WTC11 (cell line): ENCODE data around the gene ARHGAP15. TPM values are rescaled to one million over a fixed set of nuclear protein-coding genes. Genes with fewer than 3 reads are reported as not detected.

Experiments used
- ATAC-seq: fragments of 200-7000 bp; cut with Tn5 transposase; 2 replicates; pipeline ENCODE4 v1.10.0; 2021; ENCODE audit warnings: mild to moderate bottlenecking, moderate library complexity
- CTCF ChIA-PET: fragments of 300-600 bp; sonication (Branson Sonifier 250); formaldehyde crosslinking; loops from one replicate; lab custom pipeline; 2021; ENCODE audit warnings: antibody characterized with exemption; lab: Charles Lee
- POLR2A ChIA-PET: fragments of 350-600 bp; sonication (Branson Sonifier 250); formaldehyde crosslinking; loops from one replicate; lab custom pipeline; 2021; ENCODE audit warnings: antibody characterized with exemption; lab: Charles Lee
- DNase-seq: peaks from one replicate; pipeline ENCODE4 v3.0.0; 2021; ENCODE audit warnings: low spot score
- H3K27ac Mint-ChIP-seq: 2 replicates; pipeline ENCODE4 v1.8.0; 2021; ENCODE audit warnings: mixed read lengths
- H3K27me3 Mint-ChIP-seq: 2 replicates; pipeline ENCODE4 v1.8.0; 2021; ENCODE audit warnings: low read depth, mild to moderate bottlenecking, moderate library complexity, mixed read lengths
- H3K36me3 Mint-ChIP-seq: 2 replicates; pipeline ENCODE4 v1.8.0; 2021; ENCODE audit warnings: mixed read lengths
- H3K4me1 Mint-ChIP-seq: 2 replicates; pipeline ENCODE4 v1.8.0; 2022; ENCODE audit warnings: mixed read lengths
- H3K4me3 Mint-ChIP-seq: 2 replicates; pipeline ENCODE4 v1.8.0; 2021; ENCODE audit warnings: mild to moderate bottlenecking, moderate library complexity, mixed read lengths
- H3K9me3 Mint-ChIP-seq: 2 replicates; pipeline ENCODE4 v1.8.0; 2021; ENCODE audit warnings: mixed read lengths
- CBFB ChIP-seq: sonication (generic); formaldehyde crosslinking; IDR thresholded peaks from 2 replicates; pipeline ENCODE4 v1.8.1; 2022; ENCODE audit warnings: mild to moderate bottlenecking, low read depth, missing genetic modification reagents
- CDX4 ChIP-seq: fragments of 250-450 bp; sonication (Bioruptor Pico); IDR thresholded peaks from 2 replicates; pipeline ENCODE4 v1.9.0; 2021; ENCODE audit warnings: moderate library complexity, mild to moderate bottlenecking, inconsistent platforms, borderline replicate concordance
- FOXK1 ChIP-seq: sonication (generic); formaldehyde crosslinking; IDR thresholded peaks from 2 replicates; pipeline ENCODE4 v1.8.0; 2022; ENCODE audit warnings: mild to moderate bottlenecking, moderate library complexity, missing genetic modification reagents
- JAZF1 ChIP-seq: fragments of 250-450 bp; sonication (Bioruptor Pico); IDR thresholded peaks from 2 replicates; pipeline ENCODE4 v1.9.0; 2021; ENCODE audit warnings: moderate library complexity, mild to moderate bottlenecking, inconsistent platforms
- JUN ChIP-seq: sonication (generic); formaldehyde crosslinking; IDR thresholded peaks from 2 replicates; pipeline ENCODE4 v1.8.0; 2023; ENCODE audit warnings: mild to moderate bottlenecking, missing genetic modification reagents
- NFATC4 ChIP-seq: fragments of 250-450 bp; sonication (Bioruptor Pico); IDR thresholded peaks from 2 replicates; pipeline ENCODE4 v1.9.0; 2021; ENCODE audit warnings: mild to moderate bottlenecking
- NR1H2 ChIP-seq: sonication (generic); formaldehyde crosslinking; IDR thresholded peaks from 2 replicates; pipeline ENCODE4 v1.9.0; 2021; ENCODE audit warnings: mild to moderate bottlenecking, moderate library complexity, missing genetic modification reagents
- RELA ChIP-seq: sonication (generic); formaldehyde crosslinking; IDR thresholded peaks from 2 replicates; pipeline ENCODE4 v1.8.1; 2022; ENCODE audit warnings: missing genetic modification reagents, mild to moderate bottlenecking, borderline replicate concordance
- SOX15 ChIP-seq: fragments of 250-450 bp; sonication (Bioruptor Pico); IDR thresholded peaks from 2 replicates; pipeline ENCODE4 v1.9.0; 2021; ENCODE audit warnings: mild to moderate bottlenecking
- SP1 ChIP-seq: sonication (generic); formaldehyde crosslinking; conservative IDR thresholded peaks from 2 replicates; pipeline ENCODE4 v1.8.1; 2022; ENCODE audit warnings: missing genetic modification reagents
- TCF7 ChIP-seq: sonication (generic); formaldehyde crosslinking; IDR thresholded peaks from 2 replicates; pipeline ENCODE4 v1.8.0; 2022; ENCODE audit warnings: mild to moderate bottlenecking, low read depth, missing genetic modification reagents, moderate library complexity
- TEAD4 ChIP-seq: sonication (generic); formaldehyde crosslinking; IDR thresholded peaks from 2 replicates; pipeline ENCODE4 v1.8.0; 2022; ENCODE audit warnings: mild to moderate bottlenecking, missing genetic modification reagents
- ZBTB21 ChIP-seq: sonication (generic); formaldehyde crosslinking; IDR thresholded peaks from 2 replicates; pipeline ENCODE4 v1.8.1; 2023; ENCODE audit warnings: mild to moderate bottlenecking, missing genetic modification reagents, borderline replicate concordance
- ZMAT4 ChIP-seq: fragments of 250-450 bp; sonication (Bioruptor Pico); IDR thresholded peaks from 2 replicates; pipeline ENCODE4 v1.9.0; 2021; ENCODE audit warnings: mild to moderate bottlenecking
- ZNF317 ChIP-seq: sonication (generic); formaldehyde crosslinking; IDR thresholded peaks from 2 replicates; pipeline ENCODE4 v1.8.1; 2023; ENCODE audit warnings: low read depth, mild to moderate bottlenecking, moderate library complexity, missing genetic modification reagents, borderline replicate concordance
- ZNF416 ChIP-seq: fragments of 250-450 bp; sonication (Bioruptor Pico); IDR thresholded peaks from 2 replicates; pipeline ENCODE4 v1.9.0; 2021; ENCODE audit warnings: mild to moderate bottlenecking, inconsistent platforms
- ZNF423 ChIP-seq: fragments of 250-450 bp; sonication (Bioruptor Pico); IDR thresholded peaks from 2 replicates; pipeline ENCODE4 v2.1.2; 2022; ENCODE audit warnings: mild to moderate bottlenecking, moderate library complexity
- ZNF671 ChIP-seq: fragments of 250-450 bp; sonication (Bioruptor Pico); IDR thresholded peaks from 2 replicates; pipeline ENCODE4 v1.8.0; 2021; ENCODE audit warnings: mild to moderate bottlenecking
- total RNA-seq: library from RNA; stranded (reverse); gene quantifications from 3 replicates; pipeline ENCODE4 v1.2.3, GENCODE V29; 2021
- TF ChIP-seq, protein P1 (sequence below): sonication (generic); formaldehyde crosslinking; IDR thresholded peaks from 2 replicates; pipeline ENCODE4 v1.8.1; 2023; ENCODE audit warnings: mild to moderate bottlenecking, missing genetic modification reagents, moderate library complexity
- TF ChIP-seq, protein P2 (sequence below): sonication (generic); formaldehyde crosslinking; IDR thresholded peaks from 2 replicates; pipeline ENCODE4 v1.8.1; 2023; ENCODE audit warnings: mild to moderate bottlenecking, missing genetic modification reagents, moderate library complexity
- TF ChIP-seq, protein P3 (sequence below): fragments of 250-450 bp; sonication (Bioruptor Pico); IDR thresholded peaks from 2 replicates; pipeline ENCODE4 v1.8.0; 2021; ENCODE audit warnings: mild to moderate bottlenecking
- TF ChIP-seq, protein P4 (sequence below): fragments of 250-450 bp; sonication (Bioruptor Pico); IDR thresholded peaks from 2 replicates; pipeline ENCODE4 v1.9.0; 2021; ENCODE audit warnings: mild to moderate bottlenecking, borderline replicate concordance
- TF ChIP-seq, protein P5 (sequence below): sonication (generic); formaldehyde crosslinking; IDR thresholded peaks from 2 replicates; pipeline ENCODE4 v1.8.1; 2022; ENCODE audit warnings: low read depth, mild to moderate bottlenecking, moderate library complexity, missing genetic modification reagents, borderline replicate concordance
- TF ChIP-seq, protein P6 (sequence below): sonication (generic); formaldehyde crosslinking; conservative IDR thresholded peaks from 2 replicates; pipeline ENCODE4 v1.8.1; 2023; ENCODE audit warnings: mild to moderate bottlenecking, low read depth, missing genetic modification reagents, moderate library complexity

ARHGAP15 gene
- total RNA-seq, 1 experiment from 2014 or later = 0.28 TPM

DNA sequence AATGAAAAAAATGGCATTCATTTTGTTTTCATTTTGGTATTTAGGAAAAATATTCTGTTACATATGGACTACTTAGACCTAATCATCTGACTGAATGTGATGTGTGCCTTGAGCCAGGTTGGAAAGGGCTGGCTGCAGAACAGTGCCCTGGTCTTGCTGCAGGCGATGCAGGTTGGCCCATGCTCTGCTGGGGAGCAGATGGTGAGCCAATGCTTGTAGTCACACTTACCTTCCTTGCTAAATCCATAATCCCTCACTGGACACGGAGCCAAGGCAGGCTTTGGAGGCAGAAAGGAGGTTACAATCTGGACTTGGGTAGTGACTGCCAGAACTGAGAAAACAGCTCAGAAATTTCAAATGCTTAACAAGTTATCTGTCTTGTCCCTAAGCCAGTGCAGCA lies 228.7 kb downstream of the ARHGAP15 start:
- H3K4me1 Mint-ChIP-seq = peaks cover 13% of the 10 kb centered on the region
- H3K27me3 Mint-ChIP-seq = no peaks in the 10 kb centered on the region
- no peak overlapping the region for H3K4me3 Mint-ChIP-seq
- ATAC-seq (peak; percentile 51), DNase-seq (peak; percentile 16)
- TF ChIP-seq NFATC4 (CRISPR knock-in tag) (no peak), SP1 (no peak), TCF7 (CRISPR knock-in tag) (no peak), ZNF416 (no peak), SOX15 (CRISPR knock-in tag) (no peak), ZBTB21 (CRISPR knock-in tag) (no peak), ZNF671 (CRISPR knock-in tag) (no peak), JAZF1 (CRISPR knock-in tag) (no peak), NR1H2 (CRISPR knock-in tag) (no peak), ZNF317 (no peak), FOXK1 (CRISPR knock-in tag) (no peak)
- TF ChIP-seq, protein P1, sequence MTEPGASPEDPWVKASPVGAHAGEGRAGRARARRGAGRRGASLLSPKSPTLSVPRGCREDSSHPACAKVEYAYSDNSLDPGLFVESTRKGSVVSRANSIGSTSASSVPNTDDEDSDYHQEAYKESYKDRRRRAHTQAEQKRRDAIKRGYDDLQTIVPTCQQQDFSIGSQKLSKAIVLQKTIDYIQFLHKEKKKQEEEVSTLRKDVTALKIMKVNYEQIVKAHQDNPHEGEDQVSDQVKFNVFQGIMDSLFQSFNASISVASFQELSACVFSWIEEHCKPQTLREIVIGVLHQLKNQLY (CRISPR knock-in tag) = no peak
- TF ChIP-seq, protein P2, sequence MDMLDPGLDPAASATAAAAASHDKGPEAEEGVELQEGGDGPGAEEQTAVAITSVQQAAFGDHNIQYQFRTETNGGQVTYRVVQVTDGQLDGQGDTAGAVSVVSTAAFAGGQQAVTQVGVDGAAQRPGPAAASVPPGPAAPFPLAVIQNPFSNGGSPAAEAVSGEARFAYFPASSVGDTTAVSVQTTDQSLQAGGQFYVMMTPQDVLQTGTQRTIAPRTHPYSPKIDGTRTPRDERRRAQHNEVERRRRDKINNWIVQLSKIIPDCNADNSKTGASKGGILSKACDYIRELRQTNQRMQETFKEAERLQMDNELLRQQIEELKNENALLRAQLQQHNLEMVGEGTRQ (CRISPR knock-in tag) = no peak
- TF ChIP-seq, protein P3, sequence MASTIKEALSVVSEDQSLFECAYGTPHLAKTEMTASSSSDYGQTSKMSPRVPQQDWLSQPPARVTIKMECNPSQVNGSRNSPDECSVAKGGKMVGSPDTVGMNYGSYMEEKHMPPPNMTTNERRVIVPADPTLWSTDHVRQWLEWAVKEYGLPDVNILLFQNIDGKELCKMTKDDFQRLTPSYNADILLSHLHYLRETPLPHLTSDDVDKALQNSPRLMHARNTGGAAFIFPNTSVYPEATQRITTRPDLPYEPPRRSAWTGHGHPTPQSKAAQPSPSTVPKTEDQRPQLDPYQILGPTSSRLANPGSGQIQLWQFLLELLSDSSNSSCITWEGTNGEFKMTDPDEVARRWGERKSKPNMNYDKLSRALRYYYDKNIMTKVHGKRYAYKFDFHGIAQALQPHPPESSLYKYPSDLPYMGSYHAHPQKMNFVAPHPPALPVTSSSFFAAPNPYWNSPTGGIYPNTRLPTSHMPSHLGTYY (CRISPR knock-in tag) = no peak
- no peaks in the 10 kb centered on the region for H3K9me3 Mint-ChIP-seq
- CTCF ChIA-PET = no interaction called here
- POLR2A ChIA-PET = no interaction called here
- no peak overlapping the region for H3K27ac Mint-ChIP-seq
- H3K36me3 Mint-ChIP-seq = no peaks in the 10 kb centered on the region

DNA sequence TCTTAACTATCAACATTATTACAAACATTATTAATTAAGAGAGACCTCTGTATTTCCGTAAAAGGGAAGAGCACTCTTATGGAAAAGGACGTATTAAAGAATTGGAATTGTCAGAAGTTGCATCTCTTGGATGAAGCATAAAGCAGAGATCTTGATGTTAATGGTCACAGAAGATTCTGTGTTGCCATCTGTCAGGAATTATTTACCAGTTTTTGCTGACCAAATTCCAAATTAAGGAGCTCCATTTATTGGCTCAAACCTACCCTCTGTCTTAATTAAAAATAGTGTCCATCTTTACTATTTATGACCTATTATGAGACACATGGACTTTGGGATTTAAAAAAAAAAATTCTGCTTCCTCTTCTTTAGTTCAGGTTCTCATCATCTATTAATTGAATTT lies 232.1 kb downstream of the ARHGAP15 start:
- no peaks in the 10 kb centered on the region for H3K9me3 Mint-ChIP-seq
- peaks cover 12% of the 10 kb centered on the region; the same call in 1 of the 2 replicates for H3K4me1 Mint-ChIP-seq
- DNase-seq = no peak
- ATAC-seq = no peak
- H3K36me3 Mint-ChIP-seq = no peaks in the 10 kb centered on the region
- H3K27me3 Mint-ChIP-seq = no peaks in the 10 kb centered on the region
- H3K27ac Mint-ChIP-seq = no peak overlapping the region
- POLR2A ChIA-PET = no interaction called here
- CTCF ChIA-PET = no interaction called here
- no peak overlapping the region for H3K4me3 Mint-ChIP-seq
- TF ChIP-seq, protein P4, sequence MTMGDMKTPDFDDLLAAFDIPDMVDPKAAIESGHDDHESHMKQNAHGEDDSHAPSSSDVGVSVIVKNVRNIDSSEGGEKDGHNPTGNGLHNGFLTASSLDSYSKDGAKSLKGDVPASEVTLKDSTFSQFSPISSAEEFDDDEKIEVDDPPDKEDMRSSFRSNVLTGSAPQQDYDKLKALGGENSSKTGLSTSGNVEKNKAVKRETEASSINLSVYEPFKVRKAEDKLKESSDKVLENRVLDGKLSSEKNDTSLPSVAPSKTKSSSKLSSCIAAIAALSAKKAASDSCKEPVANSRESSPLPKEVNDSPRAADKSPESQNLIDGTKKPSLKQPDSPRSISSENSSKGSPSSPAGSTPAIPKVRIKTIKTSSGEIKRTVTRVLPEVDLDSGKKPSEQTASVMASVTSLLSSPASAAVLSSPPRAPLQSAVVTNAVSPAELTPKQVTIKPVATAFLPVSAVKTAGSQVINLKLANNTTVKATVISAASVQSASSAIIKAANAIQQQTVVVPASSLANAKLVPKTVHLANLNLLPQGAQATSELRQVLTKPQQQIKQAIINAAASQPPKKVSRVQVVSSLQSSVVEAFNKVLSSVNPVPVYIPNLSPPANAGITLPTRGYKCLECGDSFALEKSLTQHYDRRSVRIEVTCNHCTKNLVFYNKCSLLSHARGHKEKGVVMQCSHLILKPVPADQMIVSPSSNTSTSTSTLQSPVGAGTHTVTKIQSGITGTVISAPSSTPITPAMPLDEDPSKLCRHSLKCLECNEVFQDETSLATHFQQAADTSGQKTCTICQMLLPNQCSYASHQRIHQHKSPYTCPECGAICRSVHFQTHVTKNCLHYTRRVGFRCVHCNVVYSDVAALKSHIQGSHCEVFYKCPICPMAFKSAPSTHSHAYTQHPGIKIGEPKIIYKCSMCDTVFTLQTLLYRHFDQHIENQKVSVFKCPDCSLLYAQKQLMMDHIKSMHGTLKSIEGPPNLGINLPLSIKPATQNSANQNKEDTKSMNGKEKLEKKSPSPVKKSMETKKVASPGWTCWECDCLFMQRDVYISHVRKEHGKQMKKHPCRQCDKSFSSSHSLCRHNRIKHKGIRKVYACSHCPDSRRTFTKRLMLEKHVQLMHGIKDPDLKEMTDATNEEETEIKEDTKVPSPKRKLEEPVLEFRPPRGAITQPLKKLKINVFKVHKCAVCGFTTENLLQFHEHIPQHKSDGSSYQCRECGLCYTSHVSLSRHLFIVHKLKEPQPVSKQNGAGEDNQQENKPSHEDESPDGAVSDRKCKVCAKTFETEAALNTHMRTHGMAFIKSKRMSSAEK (CRISPR knock-in tag) = no peak
- TF ChIP-seq ZMAT4 (CRISPR knock-in tag) = no peak
- no peak for TF ChIP-seq CBFB (CRISPR knock-in tag)
- TF ChIP-seq, protein P1 (CRISPR knock-in tag) = no peak
- TF ChIP-seq CDX4 (CRISPR knock-in tag) = no peak
- TF ChIP-seq, protein P5, sequence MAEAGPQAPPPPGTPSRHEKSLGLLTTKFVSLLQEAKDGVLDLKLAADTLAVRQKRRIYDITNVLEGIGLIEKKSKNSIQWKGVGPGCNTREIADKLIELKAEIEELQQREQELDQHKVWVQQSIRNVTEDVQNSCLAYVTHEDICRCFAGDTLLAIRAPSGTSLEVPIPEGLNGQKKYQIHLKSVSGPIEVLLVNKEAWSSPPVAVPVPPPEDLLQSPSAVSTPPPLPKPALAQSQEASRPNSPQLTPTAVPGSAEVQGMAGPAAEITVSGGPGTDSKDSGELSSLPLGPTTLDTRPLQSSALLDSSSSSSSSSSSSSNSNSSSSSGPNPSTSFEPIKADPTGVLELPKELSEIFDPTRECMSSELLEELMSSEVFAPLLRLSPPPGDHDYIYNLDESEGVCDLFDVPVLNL (CRISPR knock-in tag) = no peak
- TF ChIP-seq TEAD4 (CRISPR knock-in tag) = no peak
- TF ChIP-seq ZNF423 = no peak
- TF ChIP-seq ZBTB21 (CRISPR knock-in tag) = no peak
- TF ChIP-seq RELA = no peak
- TF ChIP-seq JUN = no peak
- TF ChIP-seq, protein P6, sequence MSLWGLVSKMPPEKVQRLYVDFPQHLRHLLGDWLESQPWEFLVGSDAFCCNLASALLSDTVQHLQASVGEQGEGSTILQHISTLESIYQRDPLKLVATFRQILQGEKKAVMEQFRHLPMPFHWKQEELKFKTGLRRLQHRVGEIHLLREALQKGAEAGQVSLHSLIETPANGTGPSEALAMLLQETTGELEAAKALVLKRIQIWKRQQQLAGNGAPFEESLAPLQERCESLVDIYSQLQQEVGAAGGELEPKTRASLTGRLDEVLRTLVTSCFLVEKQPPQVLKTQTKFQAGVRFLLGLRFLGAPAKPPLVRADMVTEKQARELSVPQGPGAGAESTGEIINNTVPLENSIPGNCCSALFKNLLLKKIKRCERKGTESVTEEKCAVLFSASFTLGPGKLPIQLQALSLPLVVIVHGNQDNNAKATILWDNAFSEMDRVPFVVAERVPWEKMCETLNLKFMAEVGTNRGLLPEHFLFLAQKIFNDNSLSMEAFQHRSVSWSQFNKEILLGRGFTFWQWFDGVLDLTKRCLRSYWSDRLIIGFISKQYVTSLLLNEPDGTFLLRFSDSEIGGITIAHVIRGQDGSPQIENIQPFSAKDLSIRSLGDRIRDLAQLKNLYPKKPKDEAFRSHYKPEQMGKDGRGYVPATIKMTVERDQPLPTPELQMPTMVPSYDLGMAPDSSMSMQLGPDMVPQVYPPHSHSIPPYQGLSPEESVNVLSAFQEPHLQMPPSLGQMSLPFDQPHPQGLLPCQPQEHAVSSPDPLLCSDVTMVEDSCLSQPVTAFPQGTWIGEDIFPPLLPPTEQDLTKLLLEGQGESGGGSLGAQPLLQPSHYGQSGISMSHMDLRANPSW (CRISPR knock-in tag) = no peak
